RWPE2 (cell line): Measurements from ENCODE around the gene INSIG1.

Experiments
- ATAC-seq: fragments of 200-7000 bp; cut with Tn5 transposase; 3 replicates; pipeline ENCODE4 v1.9.1; 2021; ENCODE audit warnings: low read depth
- DNase-seq: peaks from one replicate; pipeline ENCODE4 v3.0.0-alpha.2; 2020; ENCODE audit warnings: low spot score
- H3K27ac ChIP-seq: fragments of 450-650 bp; 2 replicates; pipeline ENCODE4 v1.5.1; 2017; ENCODE audit warnings: mild to moderate bottlenecking; ENCODE audit not compliant: poor library complexity, severe bottlenecking
- H3K27me3 ChIP-seq: fragments of 250-450 bp; sonication (Bioruptor Pico); 2 replicates; pipeline ENCODE4 v1.5.1; 2021; ENCODE audit warnings: mild to moderate bottlenecking, moderate library complexity; ENCODE audit not compliant: insufficient read depth, poor library complexity, severe bottlenecking
- H3K36me3 ChIP-seq: fragments of 250-450 bp; sonication (Bioruptor Pico); 2 replicates; pipeline ENCODE4 v1.5.1; 2020; ENCODE audit warnings: low read depth, mild to moderate bottlenecking, moderate library complexity
- H3K4me1 ChIP-seq: fragments of 250-450 bp; sonication (Bioruptor Pico); 2 replicates; pipeline ENCODE4 v1.5.1; 2021; ENCODE audit warnings: mild to moderate bottlenecking, moderate library complexity; ENCODE audit not compliant: insufficient read depth, poor library complexity, severe bottlenecking
- H3K4me3 ChIP-seq: fragments of 250-450 bp; sonication (Bioruptor Pico); 2 replicates; pipeline ENCODE4 v1.5.1; 2021; ENCODE audit warnings: mild to moderate bottlenecking, moderate library complexity; ENCODE audit not compliant: severe bottlenecking
- H3K9me3 ChIP-seq: fragments of 250-450 bp; sonication (Bioruptor Pico); 2 replicates; pipeline ENCODE4 v1.5.1; 2021; ENCODE audit warnings: mild to moderate bottlenecking, moderate library complexity; ENCODE audit not compliant: severe bottlenecking
- TF ChIP-seq, protein P1 (sequence below): fragments of 450-650 bp; IDR thresholded peaks from one replicate; pipeline ENCODE4 v1.5.1; 2017; ENCODE audit warnings: mild to moderate bottlenecking, moderate library complexity; ENCODE audit not compliant: poor library complexity, severe bottlenecking

INSIG1 gene

DNA sequence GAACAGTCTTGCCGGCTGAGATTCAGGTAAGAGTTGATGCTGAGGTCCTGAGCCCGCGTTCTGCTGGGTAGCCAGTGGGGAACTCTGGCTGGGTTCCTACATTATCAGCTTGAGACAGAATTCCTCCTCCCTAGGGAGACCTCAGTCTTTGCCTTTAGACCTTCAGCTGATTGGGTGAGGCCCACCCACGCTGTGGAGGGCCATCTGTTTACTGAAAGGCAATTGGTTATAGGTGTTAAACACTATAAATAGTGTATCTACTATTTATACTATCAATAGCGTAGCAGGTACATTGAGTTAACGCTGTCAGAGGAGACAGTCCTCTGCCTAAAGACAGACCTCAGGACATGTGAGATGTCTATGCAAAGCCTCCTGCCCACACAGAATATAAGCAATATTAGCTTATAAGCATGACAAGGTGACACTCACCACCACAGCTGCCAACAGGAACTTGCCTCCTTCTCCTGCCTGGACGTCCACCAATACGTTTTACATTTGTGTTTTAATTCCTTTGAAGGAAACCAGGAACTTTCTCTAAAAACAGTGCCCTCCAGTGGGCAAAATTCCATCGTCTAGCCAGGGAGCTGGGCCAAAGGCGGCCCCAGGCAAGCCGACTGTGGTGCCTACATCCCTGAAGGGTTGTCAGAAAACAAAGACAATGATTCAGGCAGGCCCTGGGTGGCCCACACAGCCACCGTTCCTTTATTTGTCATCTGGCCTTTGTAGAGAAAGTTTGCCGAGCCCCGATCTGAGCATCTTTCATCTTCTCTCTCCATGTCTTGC is 58.8 kb downstream of the INSIG1 start:
- no peaks in the 10 kb centered on the region for H3K4me1 ChIP-seq
- TF ChIP-seq, protein P1, sequence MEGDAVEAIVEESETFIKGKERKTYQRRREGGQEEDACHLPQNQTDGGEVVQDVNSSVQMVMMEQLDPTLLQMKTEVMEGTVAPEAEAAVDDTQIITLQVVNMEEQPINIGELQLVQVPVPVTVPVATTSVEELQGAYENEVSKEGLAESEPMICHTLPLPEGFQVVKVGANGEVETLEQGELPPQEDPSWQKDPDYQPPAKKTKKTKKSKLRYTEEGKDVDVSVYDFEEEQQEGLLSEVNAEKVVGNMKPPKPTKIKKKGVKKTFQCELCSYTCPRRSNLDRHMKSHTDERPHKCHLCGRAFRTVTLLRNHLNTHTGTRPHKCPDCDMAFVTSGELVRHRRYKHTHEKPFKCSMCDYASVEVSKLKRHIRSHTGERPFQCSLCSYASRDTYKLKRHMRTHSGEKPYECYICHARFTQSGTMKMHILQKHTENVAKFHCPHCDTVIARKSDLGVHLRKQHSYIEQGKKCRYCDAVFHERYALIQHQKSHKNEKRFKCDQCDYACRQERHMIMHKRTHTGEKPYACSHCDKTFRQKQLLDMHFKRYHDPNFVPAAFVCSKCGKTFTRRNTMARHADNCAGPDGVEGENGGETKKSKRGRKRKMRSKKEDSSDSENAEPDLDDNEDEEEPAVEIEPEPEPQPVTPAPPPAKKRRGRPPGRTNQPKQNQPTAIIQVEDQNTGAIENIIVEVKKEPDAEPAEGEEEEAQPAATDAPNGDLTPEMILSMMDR: peak; percentile 50
- ATAC-seq: peak; percentile 42; the same call in 2 of the 3 replicates
- H3K27me3 ChIP-seq: peaks cover 17% of the 10 kb centered on the region
- no peak overlapping the region for H3K4me3 ChIP-seq
- H3K36me3 ChIP-seq: no peaks in the 10 kb centered on the region
- H3K9me3 ChIP-seq: no peaks in the 10 kb centered on the region
- DNase-seq: no peak
- no peak overlapping the region for H3K27ac ChIP-seq

DNA sequence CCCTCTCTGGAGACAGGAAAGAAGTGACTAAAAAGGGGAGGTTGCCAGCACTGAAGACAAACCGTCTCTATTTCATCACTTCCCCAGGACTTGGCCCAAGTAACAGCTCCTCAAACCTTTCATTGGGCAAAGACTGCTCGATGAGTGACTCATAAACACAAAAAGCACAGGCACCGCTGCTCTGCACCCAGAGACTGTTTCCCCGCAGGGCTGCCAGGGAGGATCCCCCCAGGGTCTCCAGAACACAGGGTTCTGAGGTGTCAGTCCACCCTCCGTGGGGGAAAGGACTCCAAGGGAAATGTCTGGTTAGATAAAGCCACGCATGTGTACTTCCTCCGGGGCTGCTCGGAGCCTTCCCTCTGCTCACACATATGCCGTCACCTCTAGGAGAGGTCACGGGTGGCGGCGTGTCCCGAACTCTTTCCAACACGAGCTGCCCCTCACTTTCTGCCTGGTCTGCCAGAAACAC is 59.9 kb downstream of the INSIG1 start:
- no peaks in the 10 kb centered on the region for H3K4me1 ChIP-seq
- H3K27me3 ChIP-seq: peaks cover 17% of the 10 kb centered on the region
- TF ChIP-seq, protein P1: no peak
- DNase-seq: no peak
- no peak overlapping the region for H3K4me3 ChIP-seq
- no peaks in the 10 kb centered on the region for H3K9me3 ChIP-seq
- no peak for ATAC-seq
- H3K36me3 ChIP-seq: no peaks in the 10 kb centered on the region
- no peak overlapping the region for H3K27ac ChIP-seq

DNA sequence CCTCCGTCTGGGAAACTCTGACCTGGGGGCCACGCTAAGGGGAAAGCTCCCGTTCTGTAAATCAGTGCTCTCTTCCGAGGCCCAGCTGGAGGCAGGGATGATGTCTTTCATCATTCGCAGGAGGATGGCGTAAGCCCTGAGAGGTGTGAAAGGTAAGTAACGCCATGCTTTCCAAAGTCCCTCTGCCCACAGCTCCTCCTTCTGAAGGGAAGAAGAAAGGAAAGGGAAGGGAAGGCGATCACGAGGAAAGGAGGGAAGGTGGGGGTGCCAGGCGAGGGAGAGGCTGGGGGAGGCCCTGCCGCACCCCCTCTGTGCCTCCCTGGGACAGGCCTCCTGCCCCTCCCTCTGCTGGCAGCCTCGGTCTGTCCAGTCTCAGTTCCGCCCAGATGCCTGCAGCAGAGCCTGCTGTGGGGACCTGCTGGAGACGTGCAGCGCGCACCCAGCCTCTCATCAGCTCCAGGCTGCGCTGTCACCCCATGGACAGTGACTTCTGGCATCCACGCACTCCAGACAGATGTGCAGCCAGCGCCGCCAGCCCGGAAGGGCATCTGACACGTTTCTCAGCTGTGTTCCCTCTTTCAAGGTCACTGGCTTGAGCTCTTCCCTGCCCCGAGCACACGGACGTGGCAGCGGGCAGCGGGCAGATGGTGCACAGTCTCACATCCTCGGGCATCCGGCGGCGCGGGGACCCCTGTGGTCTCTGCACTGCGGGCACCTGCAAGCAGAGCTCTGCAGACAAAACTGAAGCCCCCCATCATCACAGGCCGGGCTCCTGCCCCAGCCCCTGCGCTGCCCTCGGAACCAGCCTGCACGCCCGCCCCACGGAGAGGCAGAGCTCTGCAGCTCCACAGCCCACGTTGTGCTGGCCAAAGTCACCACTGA is 60.6 kb downstream of the INSIG1 start:
- no peaks in the 10 kb centered on the region for H3K9me3 ChIP-seq
- H3K27me3 ChIP-seq: peaks cover 17% of the 10 kb centered on the region
- DNase-seq (no peak), ATAC-seq (no peak)
- no peak overlapping the region for H3K4me3 ChIP-seq
- H3K4me1 ChIP-seq: no peaks in the 10 kb centered on the region
- TF ChIP-seq, protein P1: no peak
- H3K36me3 ChIP-seq: no peaks in the 10 kb centered on the region
- no peak overlapping the region for H3K27ac ChIP-seq

DNA sequence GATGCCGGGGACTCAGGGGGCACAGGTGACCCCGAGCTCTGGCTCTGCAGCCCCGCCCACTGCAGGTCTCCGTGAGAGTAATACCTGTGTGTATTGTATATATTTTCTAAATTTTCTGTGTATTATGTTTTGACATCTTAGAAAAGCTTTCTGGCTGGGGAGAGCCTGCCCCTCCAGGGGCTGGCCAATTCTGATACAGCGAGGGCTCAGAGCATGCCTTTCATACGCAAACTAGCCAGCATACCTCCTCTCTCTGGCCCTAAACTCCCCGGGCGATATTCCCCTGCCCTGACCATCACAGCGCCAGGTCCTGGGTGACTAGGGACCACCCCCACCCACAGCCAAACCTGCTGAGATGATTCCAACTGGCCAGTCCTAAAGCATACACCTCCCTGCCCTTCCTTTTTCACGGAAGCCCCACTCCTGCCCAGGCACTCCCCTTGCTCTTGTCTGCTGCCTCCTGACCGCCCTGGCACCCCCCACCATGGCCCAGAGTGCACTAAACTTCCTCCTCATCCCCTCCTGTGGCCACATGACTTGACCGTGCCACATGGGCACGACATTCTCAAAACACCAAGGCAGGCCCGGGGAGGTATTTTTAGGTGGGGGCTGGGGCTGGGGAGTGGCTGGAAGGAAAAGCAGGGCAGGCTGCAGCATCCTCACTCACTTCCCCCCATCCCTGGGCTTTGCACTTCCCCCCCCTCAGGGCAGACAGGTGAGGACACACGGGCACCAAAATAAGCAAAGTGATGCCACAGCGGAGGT is 61.5 kb downstream of the INSIG1 start:
- Histone ChIP-seq H3K4me3 (no peak overlapping the region), H3K4me1 (no peaks in the 10 kb centered on the region), H3K27ac (no peak overlapping the region), H3K36me3 (no peaks in the 10 kb centered on the region), H3K27me3 (peaks cover 22% of the 10 kb centered on the region), H3K9me3 (no peaks in the 10 kb centered on the region)
- no peak for DNase-seq
- TF ChIP-seq, protein P1: no peak
- ATAC-seq: no peak
